Dendritic cell treated with granulocyte-macrophage colony-stimulating factor and Interleukin-4, amounts not matched to agents 40 ng/mL and 50 ng/mL, for 4 days (primary cell): ENCODE measurements around the gene TMSB4X.

Source experiments
- H3K27ac Mint-ChIP-seq: one replicate; pipeline ENCODE4 v1.8.0; 2022; ENCODE audit warnings: mild to moderate bottlenecking, mixed read lengths
- H3K27me3 Mint-ChIP-seq: one replicate; pipeline ENCODE4 v1.8.0; 2022; ENCODE audit warnings: mild to moderate bottlenecking, mixed read lengths
- H3K36me3 Mint-ChIP-seq: one replicate; pipeline ENCODE4 v1.8.0; 2022; ENCODE audit warnings: low read depth, mixed read lengths
- H3K4me1 Mint-ChIP-seq: one replicate; pipeline ENCODE4 v1.8.0; 2022; ENCODE audit warnings: low read depth, mixed read lengths
- H3K4me3 Mint-ChIP-seq: one replicate; pipeline ENCODE4 v1.8.0; 2022; ENCODE audit warnings: mild to moderate bottlenecking, moderate library complexity, mixed read lengths
- H3K9me3 Mint-ChIP-seq: one replicate; pipeline ENCODE4 v1.8.0; 2022; ENCODE audit warnings: mixed read lengths
- intact Hi-C: fragments of 100-400 bp; cut with micrococcal nuclease; formaldehyde crosslinking; loops from one replicate; pipeline ENCODE4 v1.15.0; 2022

TMSB4X gene

DNA sequence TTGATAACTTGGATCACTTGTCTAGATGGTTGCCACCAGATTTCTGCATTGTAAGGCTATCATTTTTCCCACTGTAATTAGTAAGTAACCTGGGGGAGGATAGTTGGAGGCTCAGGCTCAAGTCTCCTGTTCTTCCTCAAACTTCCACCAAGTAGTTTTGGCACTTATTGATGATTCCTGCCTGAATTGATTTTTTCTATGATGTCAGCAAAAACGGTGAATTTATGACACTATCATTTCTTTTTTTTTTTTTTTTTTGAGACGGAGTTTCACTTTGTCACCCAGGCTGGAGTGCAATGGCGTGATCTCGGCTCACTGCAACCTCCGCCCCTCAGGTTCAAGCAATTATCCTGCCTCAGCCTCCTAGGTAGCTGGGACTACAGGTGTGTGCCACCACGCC, 12.4 kb downstream of the TMSB4X start:
- Mint-ChIP-seq H3K27me3 (no peaks in the 10 kb centered on the region), H3K9me3 (no peaks in the 10 kb centered on the region), H3K4me1 (peaks cover 34% of the 10 kb centered on the region), H3K36me3 (no peaks in the 10 kb centered on the region), H3K27ac (peak overlapping the region; percentile 64), H3K4me3 (no peak overlapping the region)
- intact Hi-C loops: no loop called here

DNA sequence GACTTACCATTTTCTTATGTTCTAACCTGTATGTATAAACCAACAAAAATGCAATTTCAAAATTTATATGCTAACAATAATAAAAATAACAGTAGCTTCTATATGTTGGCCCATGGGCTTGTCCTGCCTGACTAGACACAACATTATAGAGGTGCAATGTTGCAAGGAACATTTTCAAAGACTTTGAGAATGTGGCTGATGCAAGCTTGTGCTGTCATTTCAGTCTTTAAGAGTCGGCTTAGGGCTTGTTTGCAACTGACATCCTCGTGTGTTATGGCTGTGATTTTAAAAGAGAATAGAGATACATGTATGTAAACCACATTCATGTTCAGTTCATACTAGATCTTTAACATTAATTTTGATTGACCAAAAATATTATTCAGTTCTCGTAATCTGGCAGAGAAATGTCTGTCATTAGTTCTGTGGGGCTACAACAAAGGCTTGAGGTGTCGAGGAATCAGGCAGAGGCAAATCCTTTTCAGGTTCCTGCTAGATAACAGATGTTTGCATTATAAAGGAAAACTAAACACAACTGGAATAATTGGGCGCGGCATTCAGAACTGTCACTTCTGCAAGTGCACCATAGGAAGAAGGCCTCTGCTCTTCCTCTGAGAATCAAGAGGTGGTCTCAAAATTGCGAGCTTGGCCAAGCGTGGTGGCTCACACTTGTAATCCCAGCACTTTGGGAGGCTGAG, 13.1 kb downstream of the TMSB4X start:
- Mint-ChIP-seq H3K4me3 (no peak overlapping the region), H3K27ac (no peak overlapping the region), H3K36me3 (no peaks in the 10 kb centered on the region), H3K27me3 (no peaks in the 10 kb centered on the region), H3K9me3 (no peaks in the 10 kb centered on the region), H3K4me1 (peaks cover 34% of the 10 kb centered on the region)
- intact Hi-C loops: no loop called here

DNA sequence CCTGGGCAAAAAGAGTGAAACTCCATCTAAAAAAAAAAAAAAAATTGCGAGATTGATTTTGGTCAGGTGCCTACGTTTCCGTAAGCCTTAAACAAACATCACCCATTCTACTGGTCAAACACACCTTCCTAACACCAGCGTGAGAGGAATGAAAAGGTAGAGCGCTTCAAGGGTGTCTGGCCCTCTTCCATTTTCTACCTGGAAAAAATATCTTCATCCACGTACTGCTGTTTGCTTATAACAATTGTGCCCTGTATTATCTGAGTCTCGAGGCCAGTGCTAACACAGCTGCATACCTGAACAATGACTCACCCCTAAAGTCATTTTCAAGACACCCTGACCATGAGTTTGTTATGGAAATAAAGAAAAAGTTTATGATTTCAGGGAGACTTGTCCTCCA, 13.9 kb downstream of the TMSB4X start:
- no peaks in the 10 kb centered on the region for H3K27me3 Mint-ChIP-seq
- H3K9me3 Mint-ChIP-seq: no peaks in the 10 kb centered on the region
- no peak overlapping the region for H3K27ac Mint-ChIP-seq
- no peaks in the 10 kb centered on the region for H3K36me3 Mint-ChIP-seq
- H3K4me3 Mint-ChIP-seq: no peak overlapping the region
- peaks cover 27% of the 10 kb centered on the region for H3K4me1 Mint-ChIP-seq
- intact Hi-C loops: no loop called here

DNA sequence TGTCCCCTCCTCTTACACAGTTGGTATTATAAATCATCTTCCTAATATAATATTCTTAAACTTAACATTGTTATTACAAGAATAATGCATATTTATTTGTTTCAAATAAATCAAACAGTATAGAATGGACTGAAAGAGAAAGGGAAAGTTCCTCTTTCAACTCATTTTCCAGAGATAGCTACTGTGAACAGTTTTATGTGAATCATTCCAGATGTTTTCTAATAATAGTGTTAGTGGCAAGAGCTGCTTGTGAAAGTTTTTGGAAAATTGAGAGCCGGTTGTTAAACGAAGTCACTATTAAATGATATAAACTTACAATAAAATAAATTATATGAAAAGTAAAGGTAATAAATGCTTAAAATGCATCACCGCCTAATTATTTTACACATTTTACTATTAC, 14.6 kb downstream of the TMSB4X start:
- H3K27ac Mint-ChIP-seq: no peak overlapping the region
- no peak overlapping the region for H3K4me3 Mint-ChIP-seq
- no peaks in the 10 kb centered on the region for H3K27me3 Mint-ChIP-seq
- H3K36me3 Mint-ChIP-seq: no peaks in the 10 kb centered on the region
- no peaks in the 10 kb centered on the region for H3K9me3 Mint-ChIP-seq
- peaks cover 26% of the 10 kb centered on the region for H3K4me1 Mint-ChIP-seq
- intact Hi-C loops: no loop called here

DNA sequence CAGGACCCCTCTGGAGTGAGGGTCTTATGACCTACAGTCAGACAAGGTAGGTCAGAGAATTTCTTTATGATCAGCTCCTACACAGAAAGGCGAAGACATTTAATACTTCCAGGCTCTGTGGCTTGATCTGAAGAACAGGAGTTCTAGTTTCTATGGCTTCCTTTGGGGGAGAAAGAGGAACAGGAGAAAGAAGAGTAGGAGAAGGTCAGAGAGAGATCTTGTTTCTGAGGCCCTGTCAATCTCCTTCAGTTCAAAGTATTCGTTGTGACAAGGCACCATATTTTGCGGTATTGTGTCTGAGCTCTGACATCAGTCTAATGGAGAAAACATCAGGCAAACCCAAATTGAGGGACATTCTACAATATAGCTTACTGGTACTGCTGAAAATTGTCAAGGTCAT, 16.7 kb downstream of the TMSB4X start:
- no peaks in the 10 kb centered on the region for H3K27me3 Mint-ChIP-seq
- H3K9me3 Mint-ChIP-seq: no peaks in the 10 kb centered on the region
- H3K27ac Mint-ChIP-seq: peak overlapping the region; percentile 88
- peaks cover 19% of the 10 kb centered on the region for H3K4me1 Mint-ChIP-seq
- no peaks in the 10 kb centered on the region for H3K36me3 Mint-ChIP-seq
- intact Hi-C loops: no loop called here
- H3K4me3 Mint-ChIP-seq: no peak overlapping the region

DNA sequence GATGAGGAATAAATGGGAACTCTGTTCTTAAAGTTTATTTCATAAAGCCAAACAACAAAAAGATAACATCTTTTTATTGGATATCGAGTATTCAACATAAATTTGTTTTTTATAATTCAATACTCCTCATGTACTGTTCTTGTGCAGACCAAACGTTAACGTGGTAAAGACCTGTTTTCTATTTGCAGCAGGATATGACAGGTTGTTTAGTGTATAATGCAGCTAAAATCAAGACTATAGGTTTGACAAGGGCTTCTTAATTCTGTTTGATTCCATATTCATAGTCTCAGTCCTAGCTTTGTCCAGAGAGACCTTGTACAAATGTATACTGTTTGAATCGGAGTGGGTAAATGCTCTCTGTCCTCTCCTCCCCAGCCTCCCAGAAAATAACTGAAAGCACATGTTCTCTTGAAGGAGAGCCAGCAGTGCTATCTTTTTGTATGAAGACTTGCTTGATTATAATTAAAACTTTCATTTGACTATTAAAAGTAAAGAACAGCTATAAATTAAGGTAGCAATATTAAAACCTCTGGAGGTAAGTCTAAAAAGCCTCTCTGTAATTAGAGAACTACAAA, 17.7 kb downstream of the TMSB4X start:
- Mint-ChIP-seq H3K27ac (no peak overlapping the region), H3K4me1 (peaks cover 13% of the 10 kb centered on the region), H3K9me3 (no peaks in the 10 kb centered on the region), H3K36me3 (no peaks in the 10 kb centered on the region), H3K4me3 (no peak overlapping the region), H3K27me3 (no peaks in the 10 kb centered on the region)
- intact Hi-C loops: no loop called here

DNA sequence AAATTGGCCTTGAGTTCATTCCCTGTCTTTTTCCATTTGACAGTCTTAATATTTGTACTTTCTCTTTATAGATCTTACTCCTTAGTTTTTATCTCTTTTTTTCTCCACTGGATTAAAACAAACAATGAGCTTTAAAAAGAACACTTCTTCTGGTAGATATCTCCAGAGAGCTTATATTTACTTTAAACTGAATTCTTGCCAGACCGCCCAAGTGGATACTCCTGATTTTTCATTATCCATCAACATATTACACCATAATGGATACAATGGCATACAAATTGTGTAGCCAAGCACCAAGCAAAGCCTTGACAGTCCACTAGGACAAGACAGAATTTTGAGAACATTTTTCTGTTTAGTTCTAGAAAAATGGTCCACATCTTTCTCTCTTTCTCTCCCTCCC, 18.9 kb downstream of the TMSB4X start:
- Mint-ChIP-seq H3K27ac (no peak overlapping the region), H3K36me3 (no peaks in the 10 kb centered on the region), H3K4me1 (peaks cover 24% of the 10 kb centered on the region), H3K27me3 (no peaks in the 10 kb centered on the region), H3K9me3 (no peaks in the 10 kb centered on the region), H3K4me3 (no peak overlapping the region)
- intact Hi-C loops: no loop called here

DNA sequence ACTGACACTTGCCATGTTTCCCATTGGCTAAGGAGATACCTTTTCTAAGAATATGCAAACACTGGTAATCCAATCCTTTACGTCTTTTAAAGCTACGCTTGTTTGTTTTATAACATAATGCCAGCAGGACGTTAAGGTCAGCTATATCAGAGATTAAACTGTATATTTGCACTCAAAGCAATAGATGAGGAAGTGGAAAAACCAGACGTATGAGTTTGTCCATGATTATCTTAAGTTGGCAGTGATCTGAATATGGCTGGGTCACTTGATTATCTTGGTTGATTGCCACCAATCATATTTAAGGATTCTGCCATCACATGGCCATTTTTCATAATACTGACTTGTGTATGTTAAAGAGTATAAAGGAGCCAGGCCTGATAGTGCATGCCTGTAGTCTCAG, 19.4 kb downstream of the TMSB4X start:
- Mint-ChIP-seq H3K27me3 (no peaks in the 10 kb centered on the region), H3K4me1 (peaks cover 24% of the 10 kb centered on the region), H3K27ac (no peak overlapping the region), H3K4me3 (no peak overlapping the region), H3K36me3 (no peaks in the 10 kb centered on the region), H3K9me3 (no peaks in the 10 kb centered on the region)
- intact Hi-C loops: no loop called here

DNA sequence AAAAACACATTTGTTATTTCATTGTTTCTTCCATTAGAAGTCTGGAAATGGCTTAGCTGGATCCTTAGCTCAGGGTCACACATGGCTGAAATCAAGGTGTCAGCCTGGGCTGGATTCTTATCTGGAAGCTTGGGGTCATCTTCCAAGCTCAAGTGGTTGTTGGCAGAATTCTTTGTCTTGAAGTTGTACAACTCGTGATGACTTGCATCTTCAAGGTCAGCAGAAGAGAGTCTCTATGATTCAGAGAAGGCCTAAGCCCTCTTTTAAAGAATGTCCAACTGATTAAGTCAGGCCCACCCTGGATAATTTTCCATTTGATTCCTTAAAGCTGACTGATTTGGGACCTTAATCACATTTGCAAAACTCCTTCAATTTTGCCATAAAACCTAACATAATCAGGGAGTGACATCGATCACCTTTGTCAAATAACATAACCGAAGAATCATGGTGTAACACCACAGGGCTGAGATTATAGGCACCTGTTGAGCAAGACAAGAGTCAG, 22.1 kb downstream of the TMSB4X start:
- Mint-ChIP-seq H3K27me3 (no peaks in the 10 kb centered on the region), H3K9me3 (no peaks in the 10 kb centered on the region), H3K36me3 (no peaks in the 10 kb centered on the region), H3K27ac (no peak overlapping the region), H3K4me1 (peaks cover 31% of the 10 kb centered on the region), H3K4me3 (no peak overlapping the region)
- intact Hi-C loops: no loop called here

DNA sequence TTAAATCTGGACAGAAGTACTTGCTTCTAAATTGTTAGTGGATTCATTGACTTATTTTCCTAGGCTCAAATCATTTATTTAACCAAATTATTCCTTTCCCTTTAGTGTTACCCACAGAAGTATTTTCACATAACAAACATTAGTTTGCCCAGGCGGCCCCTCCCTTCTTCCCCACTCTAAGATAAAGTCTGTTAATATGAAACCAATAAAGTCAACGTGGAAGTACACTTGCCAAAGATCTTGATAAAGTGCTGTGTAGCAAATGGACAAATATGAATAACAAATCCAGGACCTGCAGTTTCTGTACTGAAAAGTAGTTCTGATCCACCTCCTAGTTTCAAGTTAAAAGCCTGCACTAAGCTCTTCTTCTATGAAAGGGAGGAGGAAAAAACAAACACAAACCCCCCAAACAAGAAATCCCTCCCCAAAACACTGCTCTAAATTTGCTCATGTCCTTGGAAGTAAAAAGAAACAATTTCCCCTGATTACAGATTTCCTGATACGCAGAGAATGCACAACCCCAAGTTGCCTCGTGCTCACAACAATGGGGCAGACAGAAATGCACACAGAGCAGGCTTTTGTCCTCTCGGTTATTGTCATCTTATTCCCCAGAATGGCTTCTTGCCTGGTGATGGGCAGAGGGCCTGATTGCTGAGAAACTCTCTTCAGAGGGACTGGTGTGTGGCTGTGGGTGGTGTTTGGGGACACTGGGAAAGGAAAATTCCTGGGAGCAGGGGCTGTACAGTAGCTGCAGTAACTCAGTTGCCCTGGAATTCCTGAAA, 23.2 kb downstream of the TMSB4X start:
- Mint-ChIP-seq H3K9me3 (no peaks in the 10 kb centered on the region), H3K36me3 (no peaks in the 10 kb centered on the region), H3K27me3 (no peaks in the 10 kb centered on the region), H3K4me3 (no peak overlapping the region), H3K27ac (peak overlapping the region; percentile 68), H3K4me1 (peaks cover 30% of the 10 kb centered on the region)
- intact Hi-C loops: loop anchor here (2.0 kb wide), 1 partner anchor 19 kb away; no protein-coding TSS in a partner anchor

DNA sequence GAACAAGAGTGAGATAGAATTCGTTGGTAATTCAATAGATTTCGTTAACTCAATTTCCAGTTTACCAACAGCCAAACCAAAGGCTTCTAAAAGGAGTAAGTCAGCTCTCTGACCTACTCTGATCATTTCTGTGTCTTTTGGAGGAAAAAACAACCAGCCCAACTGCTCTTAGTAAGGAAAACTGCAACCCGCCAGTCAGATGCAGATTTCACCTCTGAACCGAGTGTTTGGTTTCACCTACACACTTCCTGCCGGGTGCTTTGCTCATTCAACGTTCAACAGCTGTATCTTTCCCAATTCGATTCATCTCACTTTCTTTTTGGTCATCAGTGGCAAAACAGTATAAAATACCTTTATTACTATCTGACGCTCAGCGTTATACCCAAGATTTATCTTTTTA, 24.5 kb downstream of the TMSB4X start:
- H3K27me3 Mint-ChIP-seq: no peaks in the 10 kb centered on the region
- H3K4me3 Mint-ChIP-seq: no peak overlapping the region
- no peaks in the 10 kb centered on the region for H3K9me3 Mint-ChIP-seq
- H3K4me1 Mint-ChIP-seq: peaks cover 30% of the 10 kb centered on the region
- no peaks in the 10 kb centered on the region for H3K36me3 Mint-ChIP-seq
- H3K27ac Mint-ChIP-seq: peak overlapping the region; percentile 85
- intact Hi-C loops: loop anchor here (2.0 kb wide), 1 partner anchor 21 kb away; no protein-coding TSS in a partner anchor

DNA sequence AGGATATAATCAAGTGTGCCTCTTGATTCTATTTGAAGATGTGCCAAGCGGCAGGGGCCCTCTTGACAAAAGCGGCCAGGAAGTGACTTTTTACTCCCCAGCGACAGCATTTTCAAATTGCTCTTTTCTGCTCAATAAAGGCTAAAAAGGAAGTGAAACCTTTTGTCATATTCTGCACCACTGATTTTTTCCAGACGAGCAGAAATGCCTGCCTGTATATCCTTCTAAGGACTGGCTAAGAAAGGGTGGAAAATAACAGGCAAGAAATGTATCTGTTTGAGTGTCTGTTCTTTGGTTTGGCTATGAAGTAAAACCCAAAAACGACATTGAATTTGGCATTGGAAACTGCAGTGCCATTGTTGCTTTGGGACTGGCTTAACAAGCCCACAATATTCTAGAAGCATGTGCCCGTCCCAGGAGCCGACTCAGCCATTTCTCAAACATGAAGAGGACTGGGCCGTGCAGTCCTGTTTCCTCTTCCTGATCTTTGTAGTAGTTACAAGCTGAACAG, 25.4 kb downstream of the TMSB4X start:
- no peak overlapping the region for H3K4me3 Mint-ChIP-seq
- H3K4me1 Mint-ChIP-seq: peaks cover 30% of the 10 kb centered on the region
- no peaks in the 10 kb centered on the region for H3K27me3 Mint-ChIP-seq
- H3K9me3 Mint-ChIP-seq: no peaks in the 10 kb centered on the region
- peak overlapping the region; percentile 85 for H3K27ac Mint-ChIP-seq
- intact Hi-C loops: loop anchor here (2.0 to 10.0 kb wide), 2 partner anchors 14 to 84 kb away; no protein-coding TSS in a partner anchor
- no peaks in the 10 kb centered on the region for H3K36me3 Mint-ChIP-seq

DNA sequence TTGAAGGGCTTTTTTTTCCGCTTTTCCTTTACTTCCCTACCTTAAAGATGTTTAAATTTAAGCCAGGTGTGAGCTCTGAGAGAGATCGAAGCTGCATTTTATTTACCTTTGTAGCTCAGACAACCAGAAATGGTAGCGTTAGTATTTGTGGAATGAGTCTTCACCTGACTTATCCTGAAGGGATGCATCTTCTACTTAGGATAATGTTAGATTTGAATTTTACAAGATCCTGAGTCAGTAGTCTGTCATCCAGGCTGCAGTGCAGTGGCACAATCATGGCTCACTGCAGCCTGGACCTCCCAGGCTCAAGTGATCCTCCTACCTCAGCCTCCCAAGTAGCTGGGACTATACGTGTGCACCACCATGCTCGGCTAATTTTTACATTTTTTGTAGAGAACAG, 26.2 kb downstream of the TMSB4X start:
- intact Hi-C loops: loop anchor here (2.0 to 10.0 kb wide), 2 partner anchors 14 to 84 kb away; no protein-coding TSS in a partner anchor
- no peak overlapping the region for H3K4me3 Mint-ChIP-seq
- H3K36me3 Mint-ChIP-seq: no peaks in the 10 kb centered on the region

More for the DNA sequence above, 26.2 kb downstream of the TMSB4X start:
- Mint-ChIP-seq H3K9me3 (no peaks in the 10 kb centered on the region), H3K27me3 (no peaks in the 10 kb centered on the region), H3K4me1 (peaks cover 32% of the 10 kb centered on the region), H3K27ac (peak overlapping the region; percentile 85)
